GM12878 (cell line): ENCODE results near the gene KLF12. TPM values are rescaled to one million over a fixed set of nuclear protein-coding genes. Genes with fewer than 3 reads are reported as not detected.

Experiments used
- ATAC-seq: fragments of 200-7000 bp; cut with Tn5 transposase; 3 replicates; pipeline ENCODE4 v1.9.1; 2020; ENCODE audit warnings: mild to moderate bottlenecking, moderate library complexity
- BruUV-seq: library from RNA; stranded (reverse); fragments of 400-500 nt; replicated peaks from 2 replicates; lab custom pipeline; 2021; lab: Mats Ljungman, UMichigan
- CTCF ChIA-PET: fragments of 300-600 bp; sonication (Branson Sonifier 250); formaldehyde crosslinking; extraction: SDS; loops from one replicate; lab custom pipeline; 2021; ENCODE audit warnings: inconsistent platforms; lab: Yijun Ruan, JAX
- POLR2A ChIA-PET: fragments of 350-600 bp; formaldehyde crosslinking; extraction: SDS; loops from one replicate; lab custom pipeline; 2021; ENCODE audit warnings: inconsistent platforms; lab: Charles Lee
- RAD21 ChIA-PET: fragments of 300-600 bp; sonication (Branson Sonifier 250); formaldehyde crosslinking; loops from one replicate; lab custom pipeline; 2023; ENCODE audit warnings: antibody characterized with exemption; ENCODE audit not compliant: unreplicated experiment; lab: Charles Lee
- SMC1A ChIA-PET: fragments of 300-600 bp; sonication (Branson Sonifier 250); formaldehyde crosslinking; loops from one replicate; lab custom pipeline; 2023; ENCODE audit not compliant: unreplicated experiment, uncharacterized antibody; lab: Charles Lee
- DNase-seq: peaks from one replicate; pipeline ENCODE4 v3.0.0-alpha.2; 2011; ENCODE audit warnings: low read depth, low spot score
- FAIRE-seq: peaks from 3 replicates; lab custom pipeline; 2011; peaks lifted over from hg19 to GRCh38; lab: Jason Lieb, UNC
- H2AFZ ChIP-seq: 2 replicates; pipeline ENCODE4 v1.6.0; 2011; ENCODE audit warnings: low read depth, low read length, control low read depth; ENCODE audit not compliant: control insufficient read depth
- H3K27ac ChIP-seq: 2 replicates; pipeline ENCODE4 v1.5.1; 2011; ENCODE audit warnings: control low read depth; ENCODE audit not compliant: control insufficient read depth, insufficient read depth
- H3K27me3 ChIP-seq, 2 experiments: replicated peaks in 1 of 2; 2 replicates each; pipeline versions ENCODE4 v1.6.0 to v1.6.1; 2011; ENCODE audit warnings: low read length in 1 of 2; ENCODE audit not compliant: control insufficient read depth in 2 of 2, insufficient read depth in 2 of 2
- H3K36me3 ChIP-seq, 2 experiments: 2 replicates each; pipeline ENCODE4 v1.5.1; 2011; ENCODE audit warnings: low read length in 1 of 2; ENCODE audit not compliant: control insufficient read depth in 2 of 2, insufficient read depth in 2 of 2
- H3K4me1 ChIP-seq: 2 replicates; pipeline ENCODE4 v1.6.1; 2011; ENCODE audit warnings: mild to moderate bottlenecking, low read length, moderate library complexity, mixed read lengths; ENCODE audit not compliant: control insufficient read depth, insufficient read depth
- H3K4me2 ChIP-seq: 2 replicates; pipeline ENCODE4 v1.6.0; 2011; ENCODE audit warnings: control low read depth; ENCODE audit not compliant: control insufficient read depth, insufficient read depth
- H3K4me3 ChIP-seq: fragments of 200-600 bp; sonication (generic); 2 replicates; pipeline ENCODE4 v1.5.1; 2016
- H3K79me2 ChIP-seq: 2 replicates; pipeline ENCODE4 v1.6.0; 2011; ENCODE audit warnings: low read length; ENCODE audit not compliant: control insufficient read depth, insufficient read depth
- H3K9ac ChIP-seq: 2 replicates; pipeline ENCODE4 v1.8.0; 2011; ENCODE audit warnings: low read length, control low read depth, mixed read lengths; ENCODE audit not compliant: control insufficient read depth, insufficient read depth
- H3K9me3 ChIP-seq: replicated peaks from 3 replicates; pipeline ENCODE4 v1.5.1; 2011; ENCODE audit warnings: mild to moderate bottlenecking, low read length; ENCODE audit not compliant: control insufficient read depth, insufficient read depth
- H4K20me1 ChIP-seq: 2 replicates; pipeline ENCODE4 v1.6.0; 2011; ENCODE audit not compliant: control insufficient read depth, insufficient read depth
- BCL11A ChIP-seq: IDR thresholded peaks from 2 replicates; pipeline ENCODE4 v1.6.1; 2011; ENCODE audit warnings: low read depth, low read length
- CBX5 ChIP-seq: sonication (generic); IDR thresholded peaks from 2 replicates; pipeline ENCODE4 v1.6.1; 2016; ENCODE audit warnings: low read depth, moderate library complexity, mild to moderate bottlenecking, inconsistent platforms
- CHD2 ChIP-seq: IDR thresholded peaks from 2 replicates; pipeline ENCODE4 v1.6.1; 2011; ENCODE audit warnings: low read depth, low read length, improper control_type of control experiment, borderline replicate concordance
- CREB1 ChIP-seq: IDR thresholded peaks from 2 replicates; pipeline ENCODE4 v1.6.1; 2012; ENCODE audit warnings: low read depth, mild to moderate bottlenecking, inconsistent platforms
- FOXK2 ChIP-seq: fragments of 450-650 bp; IDR thresholded peaks from 2 replicates; pipeline ENCODE4 v1.6.1; 2017; ENCODE audit warnings: mild to moderate bottlenecking, moderate library complexity
- GABPA ChIP-seq: IDR thresholded peaks from 2 replicates; pipeline ENCODE4 v1.6.1; 2014; ENCODE audit warnings: antibody characterized with exemption, low read depth, mild to moderate bottlenecking, inconsistent platforms
- MTA2 ChIP-seq: fragments of 450-650 bp; IDR thresholded peaks from 2 replicates; pipeline ENCODE4 v1.6.1; 2016; ENCODE audit warnings: low read depth, mild to moderate bottlenecking, moderate library complexity
- PBX3 ChIP-seq: IDR thresholded peaks from 2 replicates; pipeline ENCODE4 v1.6.1; 2011; ENCODE audit warnings: mild to moderate bottlenecking, low read depth, low read length, moderate library complexity; ENCODE audit not compliant: insufficient replicate concordance
- POLR2AphosphoS2 ChIP-seq: IDR thresholded peaks from 2 replicates; pipeline ENCODE4 v1.6.1; 2011; ENCODE audit warnings: low read depth, mild to moderate bottlenecking, low read length, improper control_type of control experiment, moderate library complexity
- RAD21 ChIP-seq: IDR thresholded peaks from 2 replicates; pipeline ENCODE4 v1.6.1; 2011; ENCODE audit warnings: mild to moderate bottlenecking, low read depth, low read length, moderate library complexity; ENCODE audit not compliant: insufficient read depth
- RFX5 ChIP-seq: IDR thresholded peaks from 2 replicates; pipeline ENCODE4 v1.6.1; 2011; ENCODE audit warnings: low read depth, low read length, improper control_type of control experiment
- SMARCA5 ChIP-seq: fragments of 450-650 bp; IDR thresholded peaks from 2 replicates; pipeline ENCODE4 v1.6.1; 2017; ENCODE audit warnings: mild to moderate bottlenecking
- SPI1 ChIP-seq: IDR thresholded peaks from 2 replicates; pipeline ENCODE4 v1.6.1; 2011; ENCODE audit warnings: low read depth, mild to moderate bottlenecking, low read length, moderate library complexity, borderline replicate concordance; ENCODE audit not compliant: insufficient read depth
- SREBF2 ChIP-seq: IDR thresholded peaks from 2 replicates; pipeline ENCODE4 v1.6.1; 2012; ENCODE audit warnings: mild to moderate bottlenecking, low read length
- SUPT20H ChIP-seq: IDR thresholded peaks from 2 replicates; pipeline ENCODE4 v1.6.1; 2011; ENCODE audit warnings: low read depth, mild to moderate bottlenecking, low read length, moderate library complexity, borderline replicate concordance; ENCODE audit not compliant: control insufficient read depth
- TCF12 ChIP-seq: IDR thresholded peaks from 2 replicates; pipeline ENCODE4 v1.6.1; 2011; ENCODE audit warnings: low read depth, mild to moderate bottlenecking, low read length
- ZNF217 ChIP-seq: fragments of 450-650 bp; IDR thresholded peaks from 2 replicates; pipeline ENCODE4 v1.6.1; 2017; ENCODE audit warnings: antibody characterized with exemption, mild to moderate bottlenecking
- WGBS: methylation state at CpG from one replicate; pipeline ENCODE4 v1.1.6; 2016; ENCODE audit warnings: low lambda C conversion rate; ENCODE audit not compliant: insufficient replicate concordance, insufficient coverage; ENCODE audit errors: missing lambda C conversion rate; 5-methylcytosine and 5-hydroxymethylcytosine counted together
- in situ Hi-C: fragments of 300-500 bp; cut with MboI; formaldehyde crosslinking; loops from 9 replicates; pipeline ENCODE4 v1.14.3; 2018; ENCODE audit warnings: mixed read lengths
- intact Hi-C: fragments of 100-400 bp; cut with micrococcal nuclease; formaldehyde crosslinking; loops from one replicate; pipeline ENCODE4 v1.14.2; 2022; ENCODE audit not compliant: unreplicated experiment
- polyA plus RNA-seq, 11 experiments: library from polyadenylated mRNA; depleted of rRNA in 4 of 11; unstranded in 6 of 11; stranded (reverse) in 5 of 11; fragments of >200 nt; fragmentation: Nextera tagmentation in 4 of 11; fragmentation: Illumina TruSeq in 1 of 11; extraction: Ambion mirVana in 4 of 11; extraction: Trizol in 1 of 11; gene quantifications; 1 replicate in 1 of 11; 2 replicates in 10 of 11; pipeline versions ENCODE4 v1.2.1 to v1.2.3, GENCODE V29; 2011 to 2016; ENCODE audit warnings: inconsistent platforms in 2 of 11, missing spikeins in 2 of 11, low read depth in 1 of 11
- total RNA-seq, 4 experiments: library from RNA; depleted of rRNA in 3 of 4; stranded (reverse); fragments of >200 nt in 3 of 4; fragmentation: Illumina TruSeq in 1 of 4; extraction: Trizol in 1 of 4; gene quantifications; 2 replicates each; pipeline versions ENCODE4 v1.2.1 to v1.2.3, GENCODE V29; 2013 to 2021

Gene KLF12
- total and polyA plus RNA-seq, 10 of the 15 experiments (the other 5 are each of a cell fraction or from before 2014, with no cell fraction given), result 0.11 to 11.4 (median 0.98) TPM

GRCh38 chr13:74097116-74097515 lies 37.1 kb downstream of the KLF12 start:
- Histone ChIP-seq H3K9ac (no peak overlapping the region), H4K20me1 (no peaks in the 10 kb centered on the region), H3K36me3 (no peaks in the 10 kb centered on the region), H3K9me3 (no peaks in the 10 kb centered on the region), H3K27ac (no peak overlapping the region), H3K4me1 (no peaks in the 10 kb centered on the region), H3K4me2 (no peak overlapping the region), H3K79me2 (no peaks in the 10 kb centered on the region), H3K4me3 (no peak overlapping the region), H3K27me3 (no peaks in the 10 kb centered on the region), H2AFZ (no peak overlapping the region)
- intact Hi-C loops, result no loop called here
- ATAC-seq (no peak), DNase-seq (no peak), FAIRE-seq (peak; percentile 13)
- no peak for TF ChIP-seq CBX5
- TF ChIP-seq GABPA, result no peak
- TF ChIP-seq ZNF217, result no peak
- no peak for TF ChIP-seq BCL11A
- no peak for TF ChIP-seq POLR2AphosphoS2
- no peak for TF ChIP-seq SUPT20H
- TF ChIP-seq RFX5, result no peak
- no peak for TF ChIP-seq PBX3
- no peak for TF ChIP-seq SPI1
- TF ChIP-seq RAD21, result no peak
- TF ChIP-seq FOXK2, result no peak
- no peak for TF ChIP-seq CREB1
- no peak for TF ChIP-seq CHD2
- no peak for TF ChIP-seq SREBF2
- no peak for TF ChIP-seq TCF12
- no peak for TF ChIP-seq SMARCA5
- no peak for TF ChIP-seq MTA2
- POLR2A ChIA-PET, result interaction anchor here (1.6 kb wide), 1 partner anchor 12 kb away, joined by 4 read pairs; no protein-coding TSS in a partner anchor
- SMC1A ChIA-PET, result interaction anchor here (0.8 to 1.2 kb wide), 2 partner anchors 12 to 184 kb away, joined by 3 read pairs; no protein-coding TSS in a partner anchor
- RAD21 ChIA-PET, result no interaction called here
- no TSS peak for BruUV-seq
- in situ Hi-C loops, result no loop called here
- WGBS, result 86% methylated on average over 1 of the region's 1 CpG
- CTCF ChIA-PET, result no interaction called here
